ENCODE results near the gene IMMT. TPM values are rescaled to one million over a fixed set of nuclear protein-coding genes. Genes with fewer than 3 reads are reported as not detected.
A peak's percentile ranks its signal among the peaks of the same experiment; 100 is the strongest.

IMMT gene
- total RNA-seq, 4 donors from 2014 or later = 9.7 to 63.0 (median 36.2) TPM

DNA sequence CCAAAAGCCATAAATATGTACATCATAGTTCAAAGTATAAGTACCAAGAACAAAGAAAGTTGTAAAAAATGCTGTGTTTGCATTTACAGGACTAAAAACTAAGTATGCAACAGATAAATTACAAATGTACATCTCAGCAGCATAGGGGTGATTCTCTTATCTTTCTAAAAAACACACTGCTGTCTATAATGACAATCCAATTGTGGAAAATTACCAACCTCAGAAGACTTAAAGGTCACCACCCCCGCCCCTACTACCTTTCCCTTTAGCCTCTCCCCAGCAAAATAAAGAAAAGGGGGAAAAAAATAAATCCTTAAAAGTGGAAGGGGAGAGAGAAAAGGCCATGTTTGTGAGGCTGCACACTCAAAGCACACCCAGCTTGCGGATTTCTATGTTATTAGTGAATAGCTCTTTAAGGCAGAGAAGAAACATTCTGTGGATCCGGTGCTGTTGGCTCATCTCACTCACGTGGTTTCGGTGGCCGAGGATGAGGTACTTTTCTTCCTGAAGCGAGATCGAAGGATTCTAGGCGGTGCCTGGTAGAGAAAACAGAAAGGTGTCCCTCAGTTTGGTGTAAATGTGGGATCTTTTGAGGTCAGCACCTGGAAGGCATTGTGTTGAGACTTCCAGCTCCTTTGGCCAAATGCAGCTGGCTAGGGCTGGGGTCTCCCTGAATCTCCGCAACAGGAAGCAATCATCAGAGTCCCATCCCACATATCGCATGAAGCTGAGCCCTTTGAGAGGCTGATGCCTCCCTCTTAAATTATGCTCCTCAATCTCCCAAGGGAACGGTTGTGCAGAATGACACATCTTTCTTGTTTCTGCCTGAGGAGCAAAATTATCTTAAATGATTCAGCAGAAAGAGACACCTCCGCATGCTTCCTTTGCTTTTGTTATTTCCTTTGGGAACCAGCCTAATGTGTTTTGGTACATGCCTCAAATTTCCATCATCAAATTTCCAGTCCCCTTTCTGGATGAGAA lies 21.6 kb upstream of the IMMT start:
- intact Hi-C loops (cut with DNase I; ENCODE audit: low total_unique reads) = no loop called here
- H3K4me3 ChIP-seq = no peak overlapping the region
- no peaks in the 10 kb centered on the region for H3K36me3 ChIP-seq
- TF ChIP-seq, protein P1, sequence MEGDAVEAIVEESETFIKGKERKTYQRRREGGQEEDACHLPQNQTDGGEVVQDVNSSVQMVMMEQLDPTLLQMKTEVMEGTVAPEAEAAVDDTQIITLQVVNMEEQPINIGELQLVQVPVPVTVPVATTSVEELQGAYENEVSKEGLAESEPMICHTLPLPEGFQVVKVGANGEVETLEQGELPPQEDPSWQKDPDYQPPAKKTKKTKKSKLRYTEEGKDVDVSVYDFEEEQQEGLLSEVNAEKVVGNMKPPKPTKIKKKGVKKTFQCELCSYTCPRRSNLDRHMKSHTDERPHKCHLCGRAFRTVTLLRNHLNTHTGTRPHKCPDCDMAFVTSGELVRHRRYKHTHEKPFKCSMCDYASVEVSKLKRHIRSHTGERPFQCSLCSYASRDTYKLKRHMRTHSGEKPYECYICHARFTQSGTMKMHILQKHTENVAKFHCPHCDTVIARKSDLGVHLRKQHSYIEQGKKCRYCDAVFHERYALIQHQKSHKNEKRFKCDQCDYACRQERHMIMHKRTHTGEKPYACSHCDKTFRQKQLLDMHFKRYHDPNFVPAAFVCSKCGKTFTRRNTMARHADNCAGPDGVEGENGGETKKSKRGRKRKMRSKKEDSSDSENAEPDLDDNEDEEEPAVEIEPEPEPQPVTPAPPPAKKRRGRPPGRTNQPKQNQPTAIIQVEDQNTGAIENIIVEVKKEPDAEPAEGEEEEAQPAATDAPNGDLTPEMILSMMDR (IDR thresholded peaks at IDR 0.05) = no peak
- no peak for TF ChIP-seq POLR2A (IDR thresholded peaks at IDR 0.05)
- DNase-seq = no peak
- peak overlapping the region in 1 of 2 donors; percentile 24 for H3K27ac ChIP-seq
- no peaks in the 10 kb centered on the region for H3K27me3 ChIP-seq
- H3K9me3 ChIP-seq = no peaks in the 10 kb centered on the region
- no peaks in the 10 kb centered on the region for H3K4me1 ChIP-seq

GRCh38 chr2:86214503-86214832 lies 19.2 kb upstream of the IMMT start:
- Histone ChIP-seq H3K27me3 (no peaks in the 10 kb centered on the region), H3K4me1 (no peaks in the 10 kb centered on the region), H3K36me3 (no peaks in the 10 kb centered on the region), H3K27ac (no peak overlapping the region), H3K9me3 (no peaks in the 10 kb centered on the region), H3K4me3 (no peak overlapping the region)
- no peak for DNase-seq
- TF ChIP-seq, protein P1 (IDR thresholded peaks at IDR 0.05) = no peak
- no peak for TF ChIP-seq POLR2A (IDR thresholded peaks at IDR 0.05)
- intact Hi-C loops (cut with DNase I; ENCODE audit: low total_unique reads) = no loop called here

DNA sequence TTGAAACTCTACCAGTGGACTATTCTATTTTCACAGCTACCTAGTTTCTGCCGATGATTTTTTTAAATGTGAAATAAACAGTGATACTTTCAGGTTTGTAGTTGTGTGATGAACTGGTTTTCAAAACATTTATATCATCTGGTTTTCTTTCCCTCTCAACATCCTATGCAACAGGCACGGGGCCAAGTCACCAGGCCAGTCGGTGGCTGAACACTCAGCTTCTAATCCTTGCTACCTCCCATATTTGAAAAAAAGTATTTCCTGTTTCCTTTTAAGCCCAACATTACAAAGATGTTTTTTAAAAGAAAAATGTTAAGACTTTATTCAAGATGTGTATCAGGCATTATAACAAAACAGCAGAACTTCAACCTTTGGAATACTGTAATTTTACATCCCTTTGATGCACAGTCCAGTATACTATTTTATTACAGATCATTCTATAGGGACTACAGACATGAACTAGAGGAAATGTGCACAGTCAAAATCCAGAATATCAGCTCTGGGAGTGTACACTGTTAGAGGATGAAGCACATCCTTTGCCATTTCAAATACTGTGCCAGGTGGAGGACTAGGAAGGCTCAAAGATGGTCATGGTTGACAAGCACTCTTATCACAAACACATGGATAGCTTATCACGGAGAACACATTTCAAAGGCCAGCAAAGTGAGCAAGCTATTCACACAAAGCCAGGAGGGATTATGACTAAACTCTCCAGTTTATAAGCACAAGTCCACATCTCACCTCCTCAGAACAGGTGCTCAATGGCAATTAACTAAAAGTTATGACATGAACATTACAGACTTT lies 18.6 kb upstream of the IMMT start:
- Histone ChIP-seq H3K36me3 (no peaks in the 10 kb centered on the region), H3K4me3 (no peak overlapping the region), H3K9me3 (no peaks in the 10 kb centered on the region), H3K4me1 (no peaks in the 10 kb centered on the region), H3K27me3 (no peaks in the 10 kb centered on the region), H3K27ac (no peak overlapping the region)
- TF ChIP-seq, protein P1 (IDR thresholded peaks at IDR 0.05) = no peak
- TF ChIP-seq POLR2A (IDR thresholded peaks at IDR 0.05) = no peak
- intact Hi-C loops (cut with DNase I; ENCODE audit: low total_unique reads) = no loop called here
- DNase-seq = no peak

DNA sequence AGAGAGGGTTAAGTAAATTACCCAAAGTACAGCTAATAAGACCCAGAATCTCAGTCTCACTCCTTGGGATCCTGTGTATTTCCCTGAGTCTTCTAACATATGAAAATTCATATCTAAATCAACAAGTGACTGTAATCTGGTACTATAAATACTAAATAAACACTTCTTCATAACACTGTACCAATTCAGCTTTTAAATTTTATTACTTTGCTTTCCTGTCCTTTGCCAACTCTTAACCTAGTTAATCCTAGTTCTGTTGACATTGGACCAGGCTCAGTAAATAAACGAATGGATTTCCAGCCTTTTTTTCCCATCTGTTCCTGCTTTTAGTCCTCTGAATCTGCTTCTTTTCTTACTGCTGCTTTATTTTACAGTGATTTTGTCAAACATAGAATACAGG lies 17.8 kb upstream of the IMMT start:
- Histone ChIP-seq H3K36me3 (no peaks in the 10 kb centered on the region), H3K27me3 (no peaks in the 10 kb centered on the region), H3K4me3 (no peak overlapping the region), H3K4me1 (no peaks in the 10 kb centered on the region), H3K27ac (no peak overlapping the region), H3K9me3 (no peaks in the 10 kb centered on the region)
- DNase-seq = no peak
- intact Hi-C loops (cut with DNase I; ENCODE audit: low total_unique reads) = no loop called here
- TF ChIP-seq POLR2A (IDR thresholded peaks at IDR 0.05) = no peak
- TF ChIP-seq, protein P1 (IDR thresholded peaks at IDR 0.05) = no peak

DNA sequence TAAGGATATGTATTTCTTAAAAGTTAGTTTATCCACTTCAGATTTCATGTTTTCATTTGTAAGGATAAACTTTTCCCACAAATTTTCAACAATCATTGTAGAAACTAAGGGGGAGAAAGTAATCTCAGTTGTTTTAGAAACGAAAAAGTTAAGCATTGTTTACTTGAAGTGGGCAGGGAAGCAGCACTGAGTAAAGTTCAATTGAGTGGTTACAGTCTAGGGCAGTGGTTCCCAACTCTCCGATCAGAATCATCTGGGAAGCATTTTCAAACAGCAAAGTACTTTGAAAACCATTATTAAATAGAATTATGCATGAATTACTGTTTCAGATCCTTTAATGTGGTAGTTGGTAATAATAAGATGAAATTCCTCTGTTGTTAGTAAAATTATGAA lies 16.5 kb upstream of the IMMT start:
- Histone ChIP-seq H3K36me3 (no peaks in the 10 kb centered on the region), H3K4me1 (no peaks in the 10 kb centered on the region), H3K27ac (no peak overlapping the region), H3K4me3 (no peak overlapping the region), H3K27me3 (no peaks in the 10 kb centered on the region), H3K9me3 (no peaks in the 10 kb centered on the region)
- no peak for TF ChIP-seq POLR2A (IDR thresholded peaks at IDR 0.05)
- TF ChIP-seq, protein P1 (IDR thresholded peaks at IDR 0.05) = no peak
- DNase-seq = no peak
- intact Hi-C loops (cut with DNase I; ENCODE audit: low total_unique reads) = no loop called here
